Activated naive CD4-positive, alpha-beta T cell treated with anti-CD3 and anti-CD28 coated beads, Interleukin-2, amount 10 ng/mL, durations not matched to agents 7 days and 5 days (primary cell): ENCODE data around the gene THRB.

ENCODE experiments used
- CTCF ChIA-PET: fragments of 350-600 bp; sonication (Branson Sonifier 250); formaldehyde crosslinking; loops from one replicate; lab custom pipeline; 2021; ENCODE audit warnings: antibody characterized with exemption; lab: Charles Lee
- DNase-seq: peaks from one replicate; pipeline ENCODE4 v3.0.0-alpha.2; 2020
- H3K27ac Mint-ChIP-seq: one replicate; pipeline ENCODE4 v1.8.0; 2021; ENCODE audit warnings: mild to moderate bottlenecking, moderate library complexity, mixed read lengths
- H3K27me3 Mint-ChIP-seq: one replicate; pipeline ENCODE4 v1.8.0; 2021; ENCODE audit warnings: mild to moderate bottlenecking, mixed read lengths
- H3K36me3 Mint-ChIP-seq: one replicate; pipeline ENCODE4 v1.8.0; 2021; ENCODE audit warnings: mixed read lengths
- H3K4me1 Mint-ChIP-seq: one replicate; pipeline ENCODE4 v1.8.0; 2021; ENCODE audit warnings: mixed read lengths
- H3K4me3 Mint-ChIP-seq: one replicate; pipeline ENCODE4 v1.8.0; 2021; ENCODE audit warnings: mild to moderate bottlenecking, moderate library complexity, mixed read lengths
- H3K9me3 Mint-ChIP-seq: one replicate; pipeline ENCODE4 v1.8.0; 2021; ENCODE audit warnings: mixed read lengths

The THRB gene

DNA sequence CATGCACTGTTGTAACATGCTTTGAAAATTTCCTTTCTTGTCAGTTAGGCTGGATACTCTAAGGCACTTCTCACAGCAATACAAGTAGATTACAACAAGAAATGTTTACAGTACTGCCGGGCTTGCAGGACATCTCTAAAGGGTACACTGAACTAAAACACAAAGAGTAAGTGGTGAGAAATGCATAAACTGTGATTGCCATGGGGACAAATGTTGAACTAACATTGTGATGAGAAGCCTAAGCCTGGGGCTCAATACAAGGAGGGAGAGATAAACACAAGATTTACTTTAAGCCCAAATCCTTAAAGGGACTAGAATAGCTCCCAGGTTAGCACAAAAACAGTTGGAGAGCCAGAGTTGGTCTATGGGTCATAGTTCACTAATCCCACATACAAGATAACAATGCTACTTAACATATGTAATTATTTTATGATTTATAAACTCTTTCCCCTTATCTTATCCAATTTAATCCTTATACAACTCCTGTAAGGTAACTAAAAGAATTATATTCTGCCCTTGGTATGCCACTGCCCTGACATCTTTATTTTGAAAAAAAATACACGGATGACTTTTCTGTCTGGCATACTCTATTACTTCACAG is 126.9 kb downstream of the THRB start:
- H3K4me1 Mint-ChIP-seq, result no peaks in the 10 kb centered on the region
- CTCF ChIA-PET, result no interaction called here
- DNase-seq, result no peak
- no peaks in the 10 kb centered on the region for H3K36me3 Mint-ChIP-seq
- no peaks in the 10 kb centered on the region for H3K9me3 Mint-ChIP-seq
- H3K4me3 Mint-ChIP-seq, result no peak overlapping the region
- H3K27ac Mint-ChIP-seq, result no peak overlapping the region
- H3K27me3 Mint-ChIP-seq, result no peaks in the 10 kb centered on the region

DNA sequence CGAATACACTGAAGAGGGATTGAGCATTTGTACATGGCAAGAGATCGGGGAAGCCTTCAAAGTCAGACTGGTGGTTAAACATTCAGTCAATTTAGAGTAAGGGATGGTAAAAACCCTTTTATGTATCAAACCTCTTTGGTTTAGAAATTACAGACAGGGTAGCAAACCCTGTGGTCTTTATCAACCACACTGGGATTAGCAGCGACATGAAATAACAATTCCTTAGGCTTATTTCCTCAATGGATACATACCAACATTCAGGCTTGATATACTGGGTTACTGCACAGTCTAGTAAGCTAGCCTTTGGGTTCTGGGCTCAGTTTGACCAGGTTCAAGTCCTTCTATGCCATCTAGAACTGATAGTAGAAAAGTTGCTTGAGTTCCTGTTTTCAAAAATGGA is 127.4 kb downstream of the THRB start:
- H3K27ac Mint-ChIP-seq, result no peak overlapping the region
- H3K36me3 Mint-ChIP-seq, result no peaks in the 10 kb centered on the region
- H3K9me3 Mint-ChIP-seq, result no peaks in the 10 kb centered on the region
- H3K27me3 Mint-ChIP-seq, result no peaks in the 10 kb centered on the region
- no peak overlapping the region for H3K4me3 Mint-ChIP-seq
- H3K4me1 Mint-ChIP-seq, result no peaks in the 10 kb centered on the region
- DNase-seq, result no peak
- CTCF ChIA-PET, result no interaction called here

DNA sequence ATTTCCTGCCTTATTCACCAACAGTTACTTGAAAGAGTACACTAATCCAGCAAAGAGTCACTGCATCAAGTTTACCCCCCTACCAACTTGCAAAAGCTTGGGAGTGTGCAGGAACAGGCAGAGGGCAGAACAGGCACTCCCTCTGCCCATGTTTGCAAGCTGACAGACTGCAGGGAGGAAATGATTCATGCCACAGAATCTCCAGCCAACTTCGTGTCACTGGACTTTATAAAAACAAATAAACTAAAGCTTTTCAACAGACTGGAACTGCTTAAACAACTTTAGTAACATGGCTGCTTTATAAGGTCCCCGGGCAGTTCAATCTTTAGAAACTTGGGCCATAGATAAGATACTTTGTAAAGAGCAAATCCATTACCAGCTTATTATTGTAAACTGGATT is 129.5 kb downstream of the THRB start:
- H3K4me1 Mint-ChIP-seq, result no peaks in the 10 kb centered on the region
- DNase-seq, result no peak
- H3K4me3 Mint-ChIP-seq, result no peak overlapping the region
- no peaks in the 10 kb centered on the region for H3K9me3 Mint-ChIP-seq
- H3K27me3 Mint-ChIP-seq, result no peaks in the 10 kb centered on the region
- CTCF ChIA-PET, result no interaction called here
- no peak overlapping the region for H3K27ac Mint-ChIP-seq
- H3K36me3 Mint-ChIP-seq, result no peaks in the 10 kb centered on the region

DNA sequence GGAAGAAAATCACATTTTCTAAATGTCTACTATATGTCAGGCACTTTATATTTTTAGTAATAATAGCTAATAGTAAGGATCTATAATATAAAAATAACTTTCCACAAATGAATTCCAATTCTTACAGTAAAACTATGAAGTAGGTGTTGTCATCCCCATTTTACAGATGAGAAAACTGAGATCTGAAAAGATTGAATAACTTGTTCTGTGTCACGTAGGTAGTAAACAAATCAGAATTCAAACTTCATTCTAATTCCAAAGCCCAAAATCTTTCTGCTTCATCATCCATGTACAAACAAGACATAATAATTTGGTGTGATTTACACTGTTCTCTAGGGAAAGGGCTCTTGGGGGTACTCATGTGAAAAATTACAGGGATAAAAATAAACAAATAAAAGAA is 130.3 kb downstream of the THRB start:
- no peaks in the 10 kb centered on the region for H3K9me3 Mint-ChIP-seq
- no peak overlapping the region for H3K4me3 Mint-ChIP-seq
- H3K27ac Mint-ChIP-seq, result no peak overlapping the region
- no peaks in the 10 kb centered on the region for H3K36me3 Mint-ChIP-seq
- DNase-seq, result no peak
- no peaks in the 10 kb centered on the region for H3K4me1 Mint-ChIP-seq
- no peaks in the 10 kb centered on the region for H3K27me3 Mint-ChIP-seq
- CTCF ChIA-PET, result interaction anchor here (0.6 kb wide), 1 partner anchor 735 kb away, joined by 3 read pairs; no protein-coding TSS in a partner anchor

DNA sequence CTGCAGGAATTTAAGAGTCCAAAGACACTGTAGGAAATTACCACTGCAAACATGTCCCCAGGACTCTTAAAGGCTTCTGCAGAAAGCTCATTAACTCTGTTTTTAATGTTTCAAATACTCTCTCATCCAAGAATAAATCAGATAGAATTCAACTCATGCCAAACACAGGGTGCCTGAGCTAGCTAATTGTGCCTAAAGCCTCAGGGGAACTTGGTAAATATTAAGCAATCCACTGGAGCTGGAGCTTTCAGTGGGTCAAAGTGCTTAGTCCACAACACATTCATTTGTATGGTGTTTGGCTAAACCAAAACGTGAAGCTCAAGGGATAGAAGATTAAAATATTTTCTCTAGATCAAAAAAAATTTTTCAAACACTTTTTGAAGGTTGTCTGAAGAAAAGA is 131.4 kb downstream of the THRB start:
- Mint-ChIP-seq H3K9me3 (no peaks in the 10 kb centered on the region), H3K36me3 (no peaks in the 10 kb centered on the region), H3K27ac (no peak overlapping the region), H3K4me1 (no peaks in the 10 kb centered on the region), H3K27me3 (no peaks in the 10 kb centered on the region), H3K4me3 (no peak overlapping the region)
- CTCF ChIA-PET, result no interaction called here
- no peak for DNase-seq

DNA sequence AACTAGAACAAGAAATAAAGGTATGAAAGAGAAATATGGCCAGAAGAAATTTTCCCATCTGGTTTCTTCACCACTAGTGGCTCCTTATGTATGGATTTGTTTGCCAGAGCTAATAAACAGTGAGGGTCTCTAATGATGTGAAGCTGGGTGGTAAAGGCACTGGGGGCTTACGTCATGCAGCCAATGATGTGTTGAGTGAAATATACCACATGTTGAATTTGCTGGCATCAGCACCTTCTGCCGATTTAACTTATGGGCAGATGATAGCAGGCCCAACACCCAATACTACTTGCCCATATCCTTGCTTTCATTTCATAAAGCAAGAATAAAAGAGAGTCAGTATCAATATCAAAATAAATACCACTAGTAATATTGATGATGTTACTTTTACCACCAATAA is 133.0 kb downstream of the THRB start:
- H3K9me3 Mint-ChIP-seq, result no peaks in the 10 kb centered on the region
- H3K4me3 Mint-ChIP-seq, result no peak overlapping the region
- CTCF ChIA-PET, result no interaction called here
- DNase-seq, result no peak
- H3K27me3 Mint-ChIP-seq, result no peaks in the 10 kb centered on the region
- H3K27ac Mint-ChIP-seq, result no peak overlapping the region
- H3K4me1 Mint-ChIP-seq, result no peaks in the 10 kb centered on the region
- no peaks in the 10 kb centered on the region for H3K36me3 Mint-ChIP-seq

DNA sequence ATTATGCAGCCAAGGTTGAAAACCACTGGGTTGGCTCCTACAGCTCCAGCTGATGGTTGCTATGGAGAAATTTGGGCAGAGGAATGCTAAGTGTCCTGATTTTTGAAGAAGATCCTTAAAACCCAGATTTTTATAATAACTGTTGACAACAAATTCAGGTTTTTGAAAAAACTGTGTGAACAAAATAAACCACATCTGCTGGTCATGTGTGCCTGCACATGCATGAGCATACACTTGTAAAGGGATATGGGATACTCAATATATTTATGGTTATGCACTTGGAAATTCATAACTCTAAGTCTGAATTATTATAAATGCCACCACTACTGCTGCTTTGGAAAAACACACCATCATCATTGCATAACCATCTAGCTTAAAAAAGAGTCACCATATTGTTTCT is 133.7 kb downstream of the THRB start:
- Mint-ChIP-seq H3K4me1 (no peaks in the 10 kb centered on the region), H3K36me3 (no peaks in the 10 kb centered on the region), H3K9me3 (no peaks in the 10 kb centered on the region), H3K27me3 (no peaks in the 10 kb centered on the region), H3K4me3 (no peak overlapping the region), H3K27ac (no peak overlapping the region)
- no peak for DNase-seq
- CTCF ChIA-PET, result no interaction called here

DNA sequence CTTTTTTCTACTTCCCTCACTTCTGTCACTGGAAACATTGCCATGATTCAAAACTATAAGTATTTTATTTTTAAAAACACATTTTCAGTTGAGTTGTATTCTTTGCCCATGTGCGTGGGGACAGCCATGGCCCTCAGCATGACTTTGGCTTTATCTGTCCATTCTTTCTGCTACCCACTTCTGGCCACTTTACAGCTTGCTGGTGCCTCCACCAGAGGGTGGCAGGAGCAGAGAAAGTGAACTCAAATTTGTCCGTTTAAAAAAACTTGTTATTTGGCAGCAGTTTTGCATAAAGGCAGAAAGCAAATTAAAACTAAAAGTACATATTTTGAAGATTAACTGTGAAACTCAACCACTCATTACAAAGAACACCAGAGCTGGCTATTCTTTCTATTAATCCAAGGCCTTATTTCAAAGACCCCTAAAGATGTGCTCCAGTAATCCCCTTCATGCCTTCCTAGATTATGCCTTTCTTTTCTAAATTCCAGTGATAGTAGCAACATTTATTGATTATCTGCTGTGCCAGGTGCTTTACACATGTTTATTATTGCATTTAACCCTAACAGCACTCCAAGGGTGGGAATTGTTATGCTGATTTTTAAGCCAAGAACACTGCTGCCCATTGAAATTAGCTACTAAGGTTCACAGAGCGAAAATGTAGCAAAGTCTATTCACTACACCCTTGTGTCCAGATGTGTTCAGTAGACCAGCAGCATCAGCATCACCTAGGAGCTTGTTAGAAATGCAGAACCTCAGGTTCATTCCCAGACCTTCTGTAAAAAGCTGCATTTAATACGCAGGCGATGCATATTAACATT is 134.8 kb downstream of the THRB start:
- no peak overlapping the region for H3K27ac Mint-ChIP-seq
- DNase-seq, result no peak
- no peaks in the 10 kb centered on the region for H3K36me3 Mint-ChIP-seq
- no peaks in the 10 kb centered on the region for H3K4me1 Mint-ChIP-seq
- H3K9me3 Mint-ChIP-seq, result no peaks in the 10 kb centered on the region
- CTCF ChIA-PET, result no interaction called here
- H3K4me3 Mint-ChIP-seq, result no peak overlapping the region
- no peaks in the 10 kb centered on the region for H3K27me3 Mint-ChIP-seq

DNA sequence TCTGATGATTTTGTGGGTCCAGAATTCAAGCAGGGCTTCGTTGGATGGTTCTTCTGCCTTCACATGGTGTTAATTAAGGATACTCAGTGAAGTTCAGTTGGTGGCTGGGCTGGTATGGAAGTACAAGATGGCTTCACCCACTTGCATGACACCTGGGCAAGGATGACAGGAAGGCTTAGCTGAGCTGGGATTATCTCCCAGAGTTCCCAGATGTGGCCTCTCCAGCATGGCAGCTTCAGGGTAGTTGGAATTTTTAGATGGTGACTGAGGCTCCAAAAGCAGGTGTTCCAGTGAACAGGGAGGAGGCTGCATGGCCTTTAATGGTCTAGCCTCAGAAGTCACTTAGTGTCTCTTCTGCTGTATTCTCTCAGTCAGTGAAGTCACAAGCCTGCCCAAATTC is 135.5 kb downstream of the THRB start:
- H3K4me3 Mint-ChIP-seq, result no peak overlapping the region
- CTCF ChIA-PET, result no interaction called here
- no peaks in the 10 kb centered on the region for H3K36me3 Mint-ChIP-seq
- no peaks in the 10 kb centered on the region for H3K4me1 Mint-ChIP-seq
- DNase-seq, result no peak
- no peaks in the 10 kb centered on the region for H3K27me3 Mint-ChIP-seq
- H3K9me3 Mint-ChIP-seq, result no peaks in the 10 kb centered on the region
- no peak overlapping the region for H3K27ac Mint-ChIP-seq

DNA sequence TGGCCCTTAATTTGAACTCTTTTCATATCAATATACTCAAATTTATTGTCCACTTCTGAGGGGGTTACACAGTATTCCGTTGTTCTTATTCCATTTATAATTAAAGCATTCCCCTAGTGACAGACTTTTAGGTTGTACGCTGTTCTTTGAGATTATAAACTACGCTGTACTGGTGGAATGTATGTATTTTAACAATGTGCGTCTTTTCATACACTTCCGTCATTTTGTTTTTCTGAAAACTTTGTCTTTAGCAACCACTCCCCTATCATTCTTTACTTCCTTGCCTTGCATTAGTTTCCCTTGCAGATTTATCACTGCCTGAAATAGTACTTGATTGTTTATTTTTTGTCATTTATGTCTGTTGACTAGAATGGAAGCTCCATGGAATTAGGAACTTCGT is 137.0 kb downstream of the THRB start:
- CTCF ChIA-PET, result no interaction called here

DNA sequence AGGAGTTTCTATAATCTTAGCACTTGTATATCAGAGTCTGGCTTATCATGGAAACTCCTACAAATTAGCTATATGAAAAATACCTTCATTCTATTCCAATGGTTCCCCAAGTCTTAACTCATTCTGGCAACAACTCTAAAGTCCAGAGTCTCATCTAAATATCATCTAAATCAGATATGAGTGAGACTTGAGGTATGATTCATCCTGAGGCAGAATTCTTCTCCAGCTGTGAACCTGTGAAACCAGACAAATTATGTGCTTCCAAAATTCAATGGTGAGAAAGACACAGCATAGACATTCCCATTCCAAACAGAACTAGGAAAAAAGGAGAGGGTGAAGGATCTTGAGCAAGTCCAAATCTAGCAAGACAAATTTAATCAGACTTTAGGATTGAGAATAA is 138.8 kb downstream of the THRB start:
- Mint-ChIP-seq H3K27me3 (no peaks in the 10 kb centered on the region), H3K36me3 (no peaks in the 10 kb centered on the region), H3K9me3 (no peaks in the 10 kb centered on the region), H3K4me3 (no peak overlapping the region), H3K4me1 (no peaks in the 10 kb centered on the region), H3K27ac (no peak overlapping the region)
- DNase-seq, result no peak
- CTCF ChIA-PET, result no interaction called here

More for the DNA sequence above, 137.0 kb downstream of the THRB start:
- Mint-ChIP-seq H3K4me3 (no peak overlapping the region), H3K9me3 (no peaks in the 10 kb centered on the region), H3K4me1 (no peaks in the 10 kb centered on the region), H3K36me3 (no peaks in the 10 kb centered on the region), H3K27me3 (no peaks in the 10 kb centered on the region), H3K27ac (no peak overlapping the region)
- no peak for DNase-seq

DNA sequence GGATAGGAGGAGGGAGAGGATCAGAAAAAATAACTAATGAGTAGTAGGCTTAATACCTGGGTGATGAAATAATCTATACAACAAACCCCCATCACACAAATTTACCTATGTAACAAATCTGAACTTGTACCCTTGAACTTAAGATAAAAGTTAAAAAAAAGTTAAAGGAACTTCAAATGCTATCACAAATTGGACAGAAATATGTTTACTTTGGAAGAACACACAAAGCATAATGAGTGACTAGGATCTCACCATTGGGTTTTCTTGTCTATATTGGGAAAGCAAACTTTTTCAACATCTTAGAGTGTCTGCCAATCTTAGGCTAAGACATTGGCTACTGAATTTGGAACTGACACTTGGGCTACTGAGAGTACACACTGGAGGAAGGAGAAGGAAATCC is 140.4 kb downstream of the THRB start:
- DNase-seq, result no peak
- H3K36me3 Mint-ChIP-seq, result no peaks in the 10 kb centered on the region

DNA sequence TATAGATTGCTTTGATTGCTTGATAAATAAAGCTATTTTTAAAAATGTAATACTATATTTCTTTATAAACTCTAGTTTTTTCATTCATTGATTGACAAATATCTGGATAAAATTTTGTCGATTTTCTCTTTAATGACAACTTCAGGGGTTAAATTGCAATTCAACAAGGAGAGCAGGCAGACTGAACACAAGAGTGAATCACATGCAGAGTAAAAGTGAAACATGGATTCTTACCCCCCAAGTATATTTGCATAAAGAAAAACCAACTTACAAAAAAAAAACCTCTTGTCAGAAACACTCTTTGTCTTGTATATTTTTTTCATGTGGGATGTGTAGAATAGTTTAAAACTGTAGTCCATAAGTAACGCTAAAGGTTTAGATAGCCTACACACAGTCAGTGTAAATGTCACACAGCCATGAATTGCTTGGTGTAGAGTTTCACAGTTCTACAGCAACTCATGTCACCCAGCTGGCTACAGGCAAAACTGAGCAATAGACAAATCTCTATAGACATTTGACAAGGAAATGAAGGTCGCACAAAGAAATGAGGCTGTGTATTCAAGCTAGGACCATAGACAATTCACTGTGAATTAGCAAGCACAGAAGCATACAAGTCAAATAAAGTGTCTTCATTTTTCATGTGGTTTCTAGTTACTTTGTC is 141.6 kb downstream of the THRB start:
- Mint-ChIP-seq H3K36me3 (no peaks in the 10 kb centered on the region), H3K4me1 (no peaks in the 10 kb centered on the region), H3K4me3 (no peak overlapping the region), H3K9me3 (no peaks in the 10 kb centered on the region), H3K27ac (no peak overlapping the region), H3K27me3 (no peaks in the 10 kb centered on the region)
- CTCF ChIA-PET, result no interaction called here
- DNase-seq, result no peak

More for the DNA sequence above, 140.4 kb downstream of the THRB start:
- Mint-ChIP-seq H3K27ac (no peak overlapping the region), H3K27me3 (no peaks in the 10 kb centered on the region), H3K4me1 (no peaks in the 10 kb centered on the region), H3K4me3 (no peak overlapping the region), H3K9me3 (no peaks in the 10 kb centered on the region)
- CTCF ChIA-PET, result no interaction called here

DNA sequence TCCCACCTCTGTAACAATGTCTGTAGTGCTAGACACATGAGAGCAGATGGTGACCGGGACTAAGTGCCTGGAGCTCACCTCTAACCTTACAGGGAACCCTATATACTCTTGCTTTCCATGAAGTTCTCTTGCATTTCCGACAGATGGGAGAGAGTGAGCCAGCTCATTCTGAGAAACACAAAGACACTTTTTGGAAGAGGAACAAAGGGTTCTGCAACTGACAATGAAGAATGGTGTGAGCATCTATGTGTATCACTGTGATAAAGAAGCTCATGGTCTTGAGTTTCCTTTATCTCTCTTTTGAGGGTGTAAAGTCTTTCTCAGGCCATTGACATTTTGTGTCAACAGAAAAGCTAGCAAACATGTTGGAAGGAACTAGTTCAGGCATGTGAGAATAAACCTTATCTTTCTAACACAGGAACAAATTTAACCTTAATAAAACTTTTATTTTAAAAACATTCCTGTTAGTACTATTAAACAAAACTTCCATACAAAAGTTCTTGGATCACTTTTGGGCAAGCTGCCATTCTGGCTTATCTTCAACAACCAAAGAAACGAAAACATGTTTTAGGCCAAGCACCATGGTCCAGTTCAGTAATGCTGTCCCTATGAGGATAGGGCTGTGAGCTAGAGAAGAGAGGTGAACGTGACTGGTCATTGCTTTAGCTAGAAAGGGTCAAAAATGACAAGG is 142.7 kb downstream of the THRB start:
- CTCF ChIA-PET, result no interaction called here
- no peak overlapping the region for H3K27ac Mint-ChIP-seq
- H3K36me3 Mint-ChIP-seq, result no peaks in the 10 kb centered on the region
- no peak overlapping the region for H3K4me3 Mint-ChIP-seq
- no peaks in the 10 kb centered on the region for H3K4me1 Mint-ChIP-seq
- H3K27me3 Mint-ChIP-seq, result no peaks in the 10 kb centered on the region
- no peak for DNase-seq
- no peaks in the 10 kb centered on the region for H3K9me3 Mint-ChIP-seq
